ENCODE measurements around the gene PRKCA. TPM values are rescaled to one million over a fixed set of nuclear protein-coding genes. Genes with fewer than 3 reads are reported as not detected.

Gene PRKCA
- total RNA-seq, 4 donors from 2014 or later = 9.8 to 25.6 (median 12.2) TPM

- no peak overlapping the region for H3K27ac ChIP-seq
- no peaks in the 10 kb centered on the region for H3K9me3 ChIP-seq
- H3K4me1 ChIP-seq = no peaks in the 10 kb centered on the region
- DNase-seq (ENCODE audit: low spot score in 2 of 2) = no peak
- no peaks in the 10 kb centered on the region for H3K27me3 ChIP-seq
- no peaks in the 10 kb centered on the region for H3K36me3 ChIP-seq
- no peak for TF ChIP-seq EP300 (IDR thresholded peaks at IDR 0.05)
- no peak for TF ChIP-seq CTCF (IDR thresholded peaks at IDR 0.05)
- TF ChIP-seq POLR2A (IDR thresholded peaks at IDR 0.05) = no peak
- no peak for TF ChIP-seq POLR2AphosphoS5 (IDR thresholded peaks at IDR 0.05)
- H3K4me3 ChIP-seq = no peak overlapping the region
- WGBS = 88% methylated on average over 6 of the region's 6 CpGs
These were observed 459.9 kb downstream of the PRKCA start for GRCh38 chr17:66762276-66762675.

GRCh38 chr17:66763056-66763455, 460.6 kb downstream of the PRKCA start:
- H3K36me3 ChIP-seq = no peaks in the 10 kb centered on the region
- H3K27ac ChIP-seq = no peak overlapping the region
- no peaks in the 10 kb centered on the region for H3K27me3 ChIP-seq
- no peaks in the 10 kb centered on the region for H3K9me3 ChIP-seq
- no peak overlapping the region for H3K4me3 ChIP-seq
- 62% methylated on average over 2 of the region's 2 CpGs for WGBS
- no peak for TF ChIP-seq POLR2AphosphoS5 (IDR thresholded peaks at IDR 0.05)
- no peak for TF ChIP-seq CTCF (IDR thresholded peaks at IDR 0.05)
- no peak for TF ChIP-seq POLR2A (IDR thresholded peaks at IDR 0.05)
- TF ChIP-seq EP300 (IDR thresholded peaks at IDR 0.05) = no peak
- DNase-seq (ENCODE audit: low spot score in 2 of 2) = no peak
- no peaks in the 10 kb centered on the region for H3K4me1 ChIP-seq

- no peak overlapping the region for H3K27ac ChIP-seq
- TF ChIP-seq POLR2A (IDR thresholded peaks at IDR 0.05) (no peak), CTCF (IDR thresholded peaks at IDR 0.05) (no peak), POLR2AphosphoS5 (IDR thresholded peaks at IDR 0.05) (no peak), EP300 (IDR thresholded peaks at IDR 0.05) (no peak)
- 65% methylated on average over 2 of the region's 2 CpGs for WGBS
These were observed 462.1 kb downstream of the PRKCA start for GRCh38 chr17:66764506-66764905.

GRCh38 chr17:66767154-66767933, 464.9 kb downstream of the PRKCA start:
- DNase-seq (ENCODE audit: low spot score in 2 of 2) = no peak
- no peaks in the 10 kb centered on the region for H3K9me3 ChIP-seq
- no peak overlapping the region for H3K4me3 ChIP-seq
- no peaks in the 10 kb centered on the region for H3K27me3 ChIP-seq
- TF ChIP-seq POLR2AphosphoS5 (IDR thresholded peaks at IDR 0.05) (no peak), EP300 (IDR thresholded peaks at IDR 0.05) (no peak), CTCF (IDR thresholded peaks at IDR 0.05) (no peak), POLR2A (IDR thresholded peaks at IDR 0.05) (no peak)
- WGBS = 95% methylated on average over 3 of the region's 3 CpGs
- no peaks in the 10 kb centered on the region for H3K4me1 ChIP-seq
- no peak overlapping the region for H3K27ac ChIP-seq
- no peaks in the 10 kb centered on the region for H3K36me3 ChIP-seq

More at GRCh38 chr17:66764506-66764905, 462.1 kb downstream of the PRKCA start:
- H3K9me3 ChIP-seq = no peaks in the 10 kb centered on the region
- no peak overlapping the region for H3K4me3 ChIP-seq
- H3K4me1 ChIP-seq = no peaks in the 10 kb centered on the region
- DNase-seq (ENCODE audit: low spot score in 2 of 2) = no peak
- H3K36me3 ChIP-seq = no peaks in the 10 kb centered on the region
- no peaks in the 10 kb centered on the region for H3K27me3 ChIP-seq

GRCh38 chr17:66769911-66770310, 467.5 kb downstream of the PRKCA start:
- TF ChIP-seq POLR2A (IDR thresholded peaks at IDR 0.05) = no peak
- TF ChIP-seq POLR2AphosphoS5 (IDR thresholded peaks at IDR 0.05) = no peak
- no peak for TF ChIP-seq EP300 (IDR thresholded peaks at IDR 0.05)
- no peak for TF ChIP-seq CTCF (IDR thresholded peaks at IDR 0.05)
- WGBS = 48% methylated on average over 1 of the region's 1 CpG
- H3K27ac ChIP-seq = no peak overlapping the region

More at GRCh38 chr17:66769911-66770310, 467.5 kb downstream of the PRKCA start:
- peaks cover 5% of the 10 kb centered on the region for H3K36me3 ChIP-seq
- no peak for DNase-seq (ENCODE audit: low spot score in 2 of 2)
- H3K27me3 ChIP-seq = no peaks in the 10 kb centered on the region
- H3K4me1 ChIP-seq = no peaks in the 10 kb centered on the region
- H3K4me3 ChIP-seq = no peak overlapping the region
- no peaks in the 10 kb centered on the region for H3K9me3 ChIP-seq

All from suprapubic skin (tissue), 4 donors.